ENCODE data around the gene ZDHHC11. TPM values are rescaled to one million over a fixed set of nuclear protein-coding genes. Genes with fewer than 3 reads are reported as not detected.
"Not testable (repeated sequence)": the region's sequence is repeated elsewhere in the genome, so short reads cannot be mapped to it uniquely, and the experiment has no call there.

ZDHHC11 gene
- total and polyA plus RNA-seq, 2 experiments from 2014 or later, result 5.8 to 8.5 TPM

DNA sequence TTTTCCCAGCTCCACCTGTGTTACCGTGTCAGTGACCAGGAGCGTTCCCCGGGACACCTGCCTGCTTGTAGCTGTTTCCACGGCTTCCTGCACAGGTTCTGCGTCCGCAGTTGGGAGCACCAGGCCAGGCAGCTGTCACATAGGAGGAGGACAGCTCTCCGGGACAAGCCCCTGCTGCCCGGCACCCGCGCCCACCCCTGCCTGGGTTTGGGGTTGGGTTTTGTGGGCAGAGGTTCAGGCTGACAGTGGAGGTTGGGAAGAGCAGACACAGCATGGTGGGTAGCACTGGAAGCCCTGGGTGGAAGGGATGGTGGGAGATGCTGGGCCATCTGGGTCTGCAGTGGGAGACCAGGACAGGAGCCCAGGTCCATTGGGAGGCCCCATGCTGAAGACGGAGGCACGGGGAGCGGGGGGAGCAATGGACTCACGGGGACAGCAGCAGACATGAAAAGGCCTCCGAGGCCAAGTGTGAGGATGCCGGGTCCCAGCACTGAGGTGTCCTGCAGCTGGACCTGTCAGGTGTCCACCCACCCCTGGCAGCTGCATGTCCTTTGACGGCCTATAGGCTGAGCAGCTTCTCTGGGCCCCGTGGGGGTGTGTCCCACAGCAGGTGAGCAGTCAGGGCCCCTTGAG is 63.4 kb downstream of the ZDHHC11 start:
- H3K36me3 ChIP-seq (replicated peaks; ENCODE audit: insufficient read depth, low read depth); DNase-seq (ENCODE audit: low spot score); H3K4me1 ChIP-seq (ENCODE audit: insufficient read depth); H3K79me2 ChIP-seq; H3K9me3 ChIP-seq (ENCODE audit: low read depth); H3K27ac ChIP-seq; H3K4me2 ChIP-seq; H2AFZ ChIP-seq; H3K27me3 ChIP-seq; H4K20me1 ChIP-seq (ENCODE audit: insufficient read depth, poor library complexity, severe bottlenecking); H3K4me3 ChIP-seq; H3K9me2 ChIP-seq (replicated peaks; ENCODE audit: insufficient read depth): not testable (repeated sequence)
- WGBS (ENCODE audit: low lambda C conversion rate, missing lambda C conversion rate), result 89% methylated on average over 13 of the region's 18 CpGs

DNA sequence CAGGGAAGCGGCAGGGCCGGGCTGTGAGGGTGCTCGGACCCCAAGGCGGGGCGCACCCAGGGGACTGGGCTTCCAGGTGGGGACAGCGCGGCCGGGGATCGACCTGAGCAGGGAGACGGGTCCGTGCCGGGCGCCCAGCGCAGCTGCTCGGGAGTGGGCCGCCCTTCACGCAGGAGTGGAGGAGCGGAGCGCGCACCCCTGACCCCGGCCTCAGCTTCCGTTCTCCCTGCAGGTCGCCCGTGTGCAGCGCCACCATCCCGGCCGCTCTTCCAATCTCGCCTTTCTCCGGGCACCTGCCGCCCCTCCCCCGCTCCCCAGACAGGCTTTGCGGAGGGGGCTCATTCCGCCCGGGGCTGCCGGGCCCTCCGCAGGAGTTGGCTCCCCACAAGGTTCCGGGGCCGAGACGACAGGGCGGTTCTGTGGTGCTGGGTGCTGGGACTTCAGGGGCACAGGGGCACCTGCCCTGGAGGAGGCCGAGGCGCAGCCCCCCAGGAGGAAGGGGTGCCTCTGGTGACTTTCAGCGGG is 65.5 kb downstream of the ZDHHC11 start:
- not testable (repeated sequence) for H3K27me3 ChIP-seq; H3K27ac ChIP-seq; H4K20me1 ChIP-seq (ENCODE audit: insufficient read depth, poor library complexity, severe bottlenecking); H3K4me3 ChIP-seq; H3K4me1 ChIP-seq (ENCODE audit: insufficient read depth); H3K79me2 ChIP-seq; H3K9me3 ChIP-seq (ENCODE audit: low read depth); H3K9me2 ChIP-seq (replicated peaks; ENCODE audit: insufficient read depth); H3K36me3 ChIP-seq (replicated peaks; ENCODE audit: insufficient read depth, low read depth)
- 22% methylated on average over 22 of the region's 43 CpGs for WGBS (ENCODE audit: low lambda C conversion rate, missing lambda C conversion rate)
- Histone ChIP-seq H3K4me2 (peak overlapping the region; percentile 100), H2AFZ (peak overlapping the region; percentile 100)
- peak; percentile 25 for DNase-seq (ENCODE audit: low spot score)

DNA sequence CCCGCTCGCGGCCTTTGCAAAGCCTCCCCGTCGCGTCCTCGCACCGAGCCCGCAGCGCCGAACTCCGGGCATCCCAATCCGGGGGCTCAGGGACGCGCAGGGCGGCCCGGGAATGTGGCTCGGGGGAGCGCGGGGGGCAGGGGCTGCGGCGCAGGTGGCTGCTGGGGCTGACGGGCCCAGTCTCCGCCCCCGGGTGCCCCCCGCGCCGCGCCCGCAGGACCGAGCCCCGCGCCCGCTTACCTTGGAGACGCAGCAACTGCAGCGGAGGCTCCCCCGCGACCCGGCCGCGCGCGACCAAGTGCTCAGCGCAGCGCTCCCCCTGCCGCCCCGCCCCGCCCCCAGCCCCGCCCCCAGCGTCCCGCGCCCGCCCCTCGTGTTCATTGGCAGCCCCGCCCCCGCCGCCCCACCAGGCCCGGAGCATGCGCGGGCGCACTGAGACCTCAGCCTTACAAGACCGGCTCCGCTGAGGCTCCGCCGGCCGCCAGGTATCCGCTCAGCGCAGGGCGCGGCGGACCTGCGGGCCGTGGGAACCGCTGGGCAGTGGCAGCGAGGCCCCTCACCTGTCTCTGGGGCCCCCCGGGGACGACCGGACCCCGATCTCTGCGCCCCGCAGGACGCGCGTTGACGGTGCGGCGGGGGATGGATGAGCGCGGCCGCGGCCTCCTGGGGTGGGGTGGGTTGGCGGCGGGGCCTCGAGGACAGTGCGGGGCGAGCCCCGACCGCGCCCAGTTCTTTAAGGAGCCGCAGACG is 66.2 kb downstream of the ZDHHC11 start, which contains the start of gene ZDHHC11B:
TSS of gene ZDHHC11B (minus strand) at position 302 of the 750 bp plus-strand sequence. CDS start 17,810 bp downstream, outside the sequence.
- H3K9me2 ChIP-seq (replicated peaks; ENCODE audit: insufficient read depth); H3K27ac ChIP-seq; H3K4me1 ChIP-seq (ENCODE audit: insufficient read depth); H3K9me3 ChIP-seq (ENCODE audit: low read depth); H3K79me2 ChIP-seq; H3K27me3 ChIP-seq; H3K36me3 ChIP-seq (replicated peaks; ENCODE audit: insufficient read depth, low read depth); H4K20me1 ChIP-seq (ENCODE audit: insufficient read depth, poor library complexity, severe bottlenecking): not testable (repeated sequence)
- DNase-seq (ENCODE audit: low spot score), result peak; percentile 95
- Histone ChIP-seq H2AFZ (peak within 1 kb of the TSS; percentile 100), H3K4me2 (peak within 1 kb of the TSS; percentile 100), H3K4me3 (peak within 1 kb of the TSS; percentile 90)
- under 1% methylated on average over 47 of the region's 101 CpGs for WGBS (ENCODE audit: low lambda C conversion rate, missing lambda C conversion rate)

DNA sequence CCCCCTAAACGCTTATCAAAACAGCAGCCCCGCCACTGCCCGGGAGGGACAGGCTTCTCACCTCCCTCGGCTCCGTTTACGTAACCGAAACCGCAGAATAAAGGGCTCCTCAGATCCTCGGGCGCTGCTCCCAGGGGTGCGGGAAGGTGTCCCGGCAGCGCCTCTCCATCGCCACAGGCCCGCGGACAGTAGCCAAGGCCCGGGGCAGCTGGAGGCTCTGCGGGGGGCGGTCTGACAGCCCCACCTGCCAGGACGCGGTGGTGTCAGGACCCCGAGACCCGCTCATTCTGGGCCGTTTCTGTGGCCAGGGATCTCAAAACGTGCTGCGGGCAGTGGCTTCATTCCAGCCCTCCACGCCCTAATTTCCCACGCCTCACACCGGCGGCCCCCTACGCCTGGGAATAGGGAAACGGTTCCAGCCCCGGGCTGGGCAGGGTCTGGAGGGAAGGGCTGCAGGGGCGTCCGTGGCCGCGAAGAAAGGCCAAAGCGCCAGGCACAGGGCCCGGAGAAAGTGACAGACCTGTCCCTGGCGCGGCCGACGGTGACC is 66.8 kb downstream of the ZDHHC11 start:
- 11% methylated on average over 43 of the region's 43 CpGs for WGBS (ENCODE audit: low lambda C conversion rate, missing lambda C conversion rate)
- H3K79me2 ChIP-seq; H3K36me3 ChIP-seq (replicated peaks; ENCODE audit: insufficient read depth, low read depth); H4K20me1 ChIP-seq (ENCODE audit: insufficient read depth, poor library complexity, severe bottlenecking); H3K27ac ChIP-seq; H3K9me2 ChIP-seq (replicated peaks; ENCODE audit: insufficient read depth); H3K9me3 ChIP-seq (ENCODE audit: low read depth); H3K27me3 ChIP-seq; H3K4me1 ChIP-seq (ENCODE audit: insufficient read depth): not testable (repeated sequence)
- peak; percentile 22 for DNase-seq (ENCODE audit: low spot score)
- Histone ChIP-seq H3K4me3 (peak overlapping the region; percentile 90), H3K4me2 (peak overlapping the region; percentile 100), H2AFZ (peak overlapping the region; percentile 100)

DNA sequence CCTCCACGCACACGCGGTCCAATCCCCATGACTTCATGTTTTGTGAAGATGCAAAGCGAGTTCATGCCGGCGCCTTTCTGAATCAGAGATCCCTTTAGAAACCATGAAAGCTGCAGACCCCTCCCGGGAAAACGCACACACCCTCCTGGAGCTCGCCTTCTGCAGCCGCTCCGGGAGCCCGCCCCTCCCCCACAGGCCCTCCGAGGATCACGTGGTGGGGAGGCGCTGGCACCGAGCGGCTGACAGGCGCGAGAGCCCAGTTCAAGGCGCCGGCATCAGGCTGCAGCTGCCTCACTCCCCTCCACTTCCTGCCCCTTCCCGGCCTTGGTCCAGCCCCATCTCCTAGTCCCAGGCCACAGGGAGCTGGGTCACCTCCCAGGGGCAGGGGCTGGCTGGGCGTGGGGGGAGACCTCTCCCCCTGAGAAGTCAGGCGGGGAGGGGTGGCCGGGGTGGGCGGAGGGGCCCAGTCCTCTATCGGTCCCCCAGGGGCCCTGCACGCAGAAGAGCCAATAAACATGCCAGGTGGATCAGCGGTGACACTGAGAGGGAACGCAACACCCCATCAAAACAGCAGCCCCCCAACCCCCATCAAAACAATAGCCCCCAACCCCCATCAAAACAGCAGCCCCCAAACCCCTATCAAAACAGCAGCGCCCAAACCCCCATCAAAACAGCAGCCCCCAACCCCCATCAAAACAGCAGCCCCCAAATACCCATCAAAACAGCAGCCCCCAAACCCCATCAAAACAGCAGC is 67.6 kb downstream of the ZDHHC11 start:
- H3K4me2 ChIP-seq, result peak overlapping the region; percentile 79
- H3K36me3 ChIP-seq (replicated peaks; ENCODE audit: insufficient read depth, low read depth); H3K9me2 ChIP-seq (replicated peaks; ENCODE audit: insufficient read depth); H3K4me1 ChIP-seq (ENCODE audit: insufficient read depth); H2AFZ ChIP-seq; H3K9me3 ChIP-seq (ENCODE audit: low read depth); H3K4me3 ChIP-seq; H3K79me2 ChIP-seq; DNase-seq (ENCODE audit: low spot score); H3K27ac ChIP-seq; H3K27me3 ChIP-seq; H4K20me1 ChIP-seq (ENCODE audit: insufficient read depth, poor library complexity, severe bottlenecking): not testable (repeated sequence)
- 9% methylated on average over 24 of the region's 31 CpGs for WGBS (ENCODE audit: low lambda C conversion rate, missing lambda C conversion rate)

DNA sequence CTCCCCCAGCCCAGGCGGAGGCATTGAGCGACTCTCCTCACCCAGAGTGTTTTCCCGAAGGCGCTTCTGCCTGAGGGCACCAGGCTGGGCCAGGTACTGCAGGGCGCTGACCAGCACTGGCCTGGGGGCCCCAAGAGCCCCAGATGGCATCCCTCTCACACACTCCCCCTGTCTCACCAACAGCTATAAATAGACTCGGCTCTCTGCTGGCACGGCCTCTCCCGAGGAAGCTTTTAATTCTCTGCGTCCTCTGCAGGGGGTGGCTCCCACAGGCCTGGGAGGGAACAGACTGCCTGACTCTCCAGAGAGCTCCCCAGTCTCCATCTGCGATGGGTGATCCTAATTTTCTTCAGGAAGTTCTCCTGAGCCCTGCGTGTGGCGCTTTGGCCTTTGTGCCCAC is 68.4 kb downstream of the ZDHHC11 start:
- H3K9me3 ChIP-seq (ENCODE audit: low read depth); H2AFZ ChIP-seq; H3K27ac ChIP-seq; H3K27me3 ChIP-seq; DNase-seq (ENCODE audit: low spot score); H4K20me1 ChIP-seq (ENCODE audit: insufficient read depth, poor library complexity, severe bottlenecking); H3K79me2 ChIP-seq; H3K4me1 ChIP-seq (ENCODE audit: insufficient read depth); H3K36me3 ChIP-seq (replicated peaks; ENCODE audit: insufficient read depth, low read depth); H3K4me3 ChIP-seq; H3K4me2 ChIP-seq; H3K9me2 ChIP-seq (replicated peaks; ENCODE audit: insufficient read depth): not testable (repeated sequence)
- whole genome bisulfite sequencing (ENCODE audit: low lambda C conversion rate, missing lambda C conversion rate), result no CpG with 5 or more reads among the region's 12 CpGs

DNA sequence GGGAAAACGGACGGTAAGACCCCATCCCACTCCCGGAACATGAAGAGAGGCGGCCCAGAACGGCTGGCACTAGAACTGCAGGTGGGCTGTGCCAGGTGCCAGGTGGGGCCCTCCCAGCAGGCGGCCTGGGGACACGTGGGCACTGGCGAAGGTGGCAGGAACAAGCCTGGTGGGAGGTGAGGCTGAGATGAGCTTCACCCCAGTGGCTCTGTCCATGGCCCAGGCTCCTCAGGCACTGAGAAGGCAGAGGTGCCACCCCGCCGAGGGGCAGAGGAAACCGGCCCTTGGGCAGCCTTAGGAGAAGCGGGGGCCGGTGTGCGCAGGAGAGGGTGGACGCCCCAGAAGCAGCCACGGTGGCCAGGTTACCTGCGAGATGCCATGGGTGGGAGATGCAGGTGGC is 70.2 kb downstream of the ZDHHC11 start:
- H3K36me3 ChIP-seq (replicated peaks; ENCODE audit: insufficient read depth, low read depth); DNase-seq (ENCODE audit: low spot score); H3K4me2 ChIP-seq; H2AFZ ChIP-seq; H3K4me1 ChIP-seq (ENCODE audit: insufficient read depth); H3K9me3 ChIP-seq (ENCODE audit: low read depth); H4K20me1 ChIP-seq (ENCODE audit: insufficient read depth, poor library complexity, severe bottlenecking); H3K79me2 ChIP-seq; H3K27ac ChIP-seq; H3K4me3 ChIP-seq; H3K27me3 ChIP-seq; H3K9me2 ChIP-seq (replicated peaks; ENCODE audit: insufficient read depth): not testable (repeated sequence)
- WGBS (ENCODE audit: low lambda C conversion rate, missing lambda C conversion rate), result 92% methylated on average over 17 of the region's 17 CpGs

DNA sequence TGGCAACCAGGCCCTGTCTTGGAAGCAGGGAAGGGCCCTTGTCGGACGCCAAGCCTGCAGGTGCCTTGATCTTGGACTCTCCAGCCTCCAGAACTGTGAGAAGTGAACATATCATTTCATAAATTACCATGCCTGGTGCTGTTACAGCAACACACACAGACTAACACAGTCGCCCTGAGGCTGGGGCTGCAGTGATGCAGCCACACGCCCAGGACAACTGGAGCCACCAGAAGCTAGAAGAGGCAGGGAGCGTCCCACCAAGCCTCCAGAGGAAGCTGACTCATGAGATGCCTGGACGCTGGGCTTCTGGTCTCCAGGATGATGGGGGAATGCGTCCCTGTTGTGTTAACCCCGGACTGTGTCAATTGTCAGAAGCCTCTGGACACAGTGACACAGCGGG is 71.8 kb downstream of the ZDHHC11 start:
- not testable (repeated sequence) for H3K27me3 ChIP-seq; H3K4me1 ChIP-seq (ENCODE audit: insufficient read depth); H3K4me3 ChIP-seq; H3K9me3 ChIP-seq (ENCODE audit: low read depth); H4K20me1 ChIP-seq (ENCODE audit: insufficient read depth, poor library complexity, severe bottlenecking); H3K4me2 ChIP-seq; H3K36me3 ChIP-seq (replicated peaks; ENCODE audit: insufficient read depth, low read depth); DNase-seq (ENCODE audit: low spot score); H3K27ac ChIP-seq; H3K9me2 ChIP-seq (replicated peaks; ENCODE audit: insufficient read depth); H2AFZ ChIP-seq; H3K79me2 ChIP-seq
- WGBS (ENCODE audit: low lambda C conversion rate, missing lambda C conversion rate), result 77% methylated on average over 7 of the region's 9 CpGs
